Ovary (tissue), 9 donors: ENCODE data around the gene RYR3. TPM values are rescaled to one million over a fixed set of nuclear protein-coding genes. Genes with fewer than 3 reads are reported as not detected.

Experiments used
- DNase-seq, 5 donors: peaks; one replicate each; pipeline ENCODE4 v3.0.0-alpha.2; 2019 to 2020
- H3K27ac ChIP-seq, 2 donors: fragments of 200-600 bp; one replicate each; pipeline versions ENCODE4 v1.5.1 to v1.8.0; 2019 to 2022
- H3K27me3 ChIP-seq: fragments of 200-600 bp; one replicate; pipeline ENCODE4 v1.8.0; 2022
- H3K36me3 ChIP-seq: fragments of 200-600 bp; sonication (generic); one replicate; pipeline ENCODE4 v1.5.1; 2019
- H3K4me1 ChIP-seq: one replicate; pipeline ENCODE4 v1.8.1; 2013; ENCODE audit warnings: mild to moderate bottlenecking, moderate library complexity; ENCODE audit not compliant: insufficient read depth
- H3K4me3 ChIP-seq: fragments of 200-600 bp; sonication (generic); one replicate; pipeline ENCODE4 v1.5.1; 2017
- H3K9me3 ChIP-seq, 2 donors: fragments of 200-600 bp in 1 of 2; sonication (generic) in 1 of 2; one replicate each; pipeline versions ENCODE4 v1.5.1 to v1.8.1; 2013 to 2019; ENCODE audit warnings: mild to moderate bottlenecking in 1 of 2, moderate library complexity in 1 of 2
- EP300 ChIP-seq: sonication (generic); formaldehyde crosslinking; IDR thresholded peaks from one replicate; pipeline ENCODE4 v1.6.1; 2017; ENCODE audit warnings: antibody characterized with exemption
- POLR2A ChIP-seq: fragments of 450-650 bp; IDR thresholded peaks from one replicate; pipeline ENCODE4 v1.6.1; 2017; ENCODE audit warnings: antibody characterized with exemption, mild to moderate bottlenecking, moderate library complexity
- WGBS, 3 donors: extraction: QIAGEN DNeasy Blood & Tissue Kit in 1 of 3; methylation state at CpG; one replicate each; pipeline versions ENCODE4 v1.1.5 to v1.1.7; 2013 to 2017; 5-methylcytosine and 5-hydroxymethylcytosine counted together
- intact Hi-C, 4 donors: fragments of 100-400 bp; cut with DNase I; formaldehyde crosslinking; loops; one replicate each; pipeline versions ENCODE4 v1.11.0 to v1.15.1; 2022 to 2023
- polyA plus RNA-seq, 2 donors: library from polyadenylated mRNA; stranded (reverse); fragments of 200-250 nt in 1 of 2; fragments of 350-450 nt in 1 of 2; fragmentation: Illumina TruSeq in 1 of 2; extraction: RNeasy Lipid Tissue Mini Kit (QIAGEN cat#74804) in 1 of 2; gene quantifications; one replicate each; pipeline ENCODE4 v1.2.3, GENCODE V29; 2013 to 2014
- total RNA-seq, 7 donors: library from RNA; depleted of rRNA in 2 of 7; stranded (reverse); fragments of >200 nt in 2 of 7; fragmentation: NEBNext Ultra II Directional in 3 of 7; extraction: Animal tissue kit (Norgen Biotek cat#: 25700) in 3 of 7; gene quantifications; one replicate each; pipeline versions ENCODE4 v1.1.0 to v1.2.4, GENCODE V29; 2016 to 2023
- TF ChIP-seq, protein P1 (sequence below), 3 donors: fragments of 450-650 bp in 2 of 3; fragments of 200-600 bp in 1 of 3; IDR thresholded peaks; one replicate each; pipeline versions ENCODE4 v1.5.1 to v1.8.0; 2016 to 2022; ENCODE audit warnings: antibody characterized with exemption in 3 of 3, mild to moderate bottlenecking in 1 of 3
- donor health status: DM: no; HTN: no; CAD: no; lungs with moderate emphysema.
- donor health status: DM: no; HTN: no; CAD: no.
- donor health status: Bipolar disorder and iron deficiency.
- donor health status: DM: yes; HTN: yes; CAD: no.
- donor health status: DM: no; HTN: no; CAD: no.
- donor health status: DM: yes; HTN: yes; CAD: no.

The RYR3 gene
- total and polyA plus RNA-seq, 9 donors, result 0.52 to 6.0 (median 0.96) TPM

DNA sequence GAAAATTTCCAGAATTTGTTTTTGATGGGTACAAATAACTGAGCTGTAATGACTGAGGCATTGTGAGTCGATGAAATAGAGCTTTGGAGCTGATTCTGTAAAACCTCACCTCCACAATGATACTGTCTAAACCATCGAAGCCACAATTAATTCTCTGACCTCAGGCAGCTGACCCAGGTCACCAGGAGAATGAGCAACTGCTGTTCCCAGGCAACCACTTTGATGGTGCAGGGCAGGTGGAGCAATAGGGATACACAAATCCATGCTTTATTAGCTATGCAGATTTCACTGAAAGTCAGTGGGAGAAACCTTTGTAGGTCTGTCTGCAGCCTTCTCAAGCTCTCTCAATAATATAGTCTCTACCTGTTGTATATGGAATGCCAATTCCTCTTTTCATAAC is 204.4 kb downstream of the RYR3 start:
- intact Hi-C loops, result no loop called here
- H3K9me3 ChIP-seq, result no peaks in the 10 kb centered on the region
- no peak overlapping the region for H3K27ac ChIP-seq
- no peaks in the 10 kb centered on the region for H3K4me1 ChIP-seq
- no peak for DNase-seq
- H3K36me3 ChIP-seq, result no peaks in the 10 kb centered on the region
- no peaks in the 10 kb centered on the region for H3K27me3 ChIP-seq
- no peak overlapping the region for H3K4me3 ChIP-seq
- 61 to 78% (median 64%) methylated on average over 2 of the region's 2 CpGs for WGBS, 3 donors
- TF ChIP-seq EP300 (no peak), POLR2A (no peak)
- TF ChIP-seq, protein P1, sequence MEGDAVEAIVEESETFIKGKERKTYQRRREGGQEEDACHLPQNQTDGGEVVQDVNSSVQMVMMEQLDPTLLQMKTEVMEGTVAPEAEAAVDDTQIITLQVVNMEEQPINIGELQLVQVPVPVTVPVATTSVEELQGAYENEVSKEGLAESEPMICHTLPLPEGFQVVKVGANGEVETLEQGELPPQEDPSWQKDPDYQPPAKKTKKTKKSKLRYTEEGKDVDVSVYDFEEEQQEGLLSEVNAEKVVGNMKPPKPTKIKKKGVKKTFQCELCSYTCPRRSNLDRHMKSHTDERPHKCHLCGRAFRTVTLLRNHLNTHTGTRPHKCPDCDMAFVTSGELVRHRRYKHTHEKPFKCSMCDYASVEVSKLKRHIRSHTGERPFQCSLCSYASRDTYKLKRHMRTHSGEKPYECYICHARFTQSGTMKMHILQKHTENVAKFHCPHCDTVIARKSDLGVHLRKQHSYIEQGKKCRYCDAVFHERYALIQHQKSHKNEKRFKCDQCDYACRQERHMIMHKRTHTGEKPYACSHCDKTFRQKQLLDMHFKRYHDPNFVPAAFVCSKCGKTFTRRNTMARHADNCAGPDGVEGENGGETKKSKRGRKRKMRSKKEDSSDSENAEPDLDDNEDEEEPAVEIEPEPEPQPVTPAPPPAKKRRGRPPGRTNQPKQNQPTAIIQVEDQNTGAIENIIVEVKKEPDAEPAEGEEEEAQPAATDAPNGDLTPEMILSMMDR (IDR thresholded peaks at IDR 0.05), result no peak

DNA sequence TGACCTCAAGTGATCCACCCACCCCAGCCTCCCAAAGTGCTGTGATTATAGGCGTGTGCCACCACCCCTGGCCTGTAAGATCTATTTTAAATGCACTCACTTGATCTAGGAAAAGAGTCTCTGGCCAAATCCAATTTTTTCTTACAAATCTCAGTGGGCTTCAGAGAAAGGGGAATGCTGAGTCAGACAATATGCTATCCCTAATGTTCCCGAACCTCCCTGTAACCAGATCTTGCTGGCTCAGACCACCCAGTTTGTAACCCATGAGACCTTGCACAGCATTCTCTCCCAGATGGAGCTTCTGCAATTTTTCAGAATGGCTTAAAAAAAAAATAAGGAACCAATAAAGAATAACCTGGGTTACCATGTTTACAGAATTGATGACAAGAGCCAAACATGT is 205.8 kb downstream of the RYR3 start:
- H3K27me3 ChIP-seq, result no peaks in the 10 kb centered on the region
- DNase-seq, result no peak
- intact Hi-C loops, result no loop called here
- WGBS, 3 donors, result 38 to 63% (median 49%) methylated on average over 2 of the region's 2 CpGs
- no peaks in the 10 kb centered on the region for H3K9me3 ChIP-seq
- TF ChIP-seq EP300, result no peak
- TF ChIP-seq, protein P1 (IDR thresholded peaks at IDR 0.05), result no peak
- no peak for TF ChIP-seq POLR2A
- no peaks in the 10 kb centered on the region for H3K36me3 ChIP-seq
- no peaks in the 10 kb centered on the region for H3K4me1 ChIP-seq
- no peak overlapping the region for H3K4me3 ChIP-seq
- no peak overlapping the region for H3K27ac ChIP-seq

DNA sequence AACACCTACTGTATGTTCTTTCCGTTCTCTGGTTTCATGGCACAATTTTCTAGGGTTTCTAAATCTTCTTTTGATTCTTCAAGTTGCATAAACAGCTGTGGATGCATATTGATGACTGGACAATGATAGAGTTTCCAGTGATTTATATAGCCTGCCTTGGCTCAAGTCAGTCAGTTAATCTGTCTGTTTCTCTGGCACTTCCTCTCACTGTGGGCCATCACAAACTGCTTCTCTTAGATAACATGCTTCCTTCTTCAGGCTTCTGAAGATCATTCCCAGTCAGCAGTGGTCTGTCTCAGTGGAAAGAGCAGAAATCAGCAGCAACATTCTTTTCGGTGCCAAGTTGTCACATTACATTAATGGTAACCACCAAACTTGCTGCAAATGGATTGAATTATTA is 207.2 kb downstream of the RYR3 start:
- TF ChIP-seq, protein P1 (IDR thresholded peaks at IDR 0.05), result no peak
- TF ChIP-seq EP300, result no peak
- TF ChIP-seq POLR2A, result no peak
- no peaks in the 10 kb centered on the region for H3K4me1 ChIP-seq
- 53 to 80% (median 80%) methylated on average over 2 of the region's 2 CpGs for WGBS, 3 donors
- intact Hi-C loops, result no loop called here
- no peaks in the 10 kb centered on the region for H3K27me3 ChIP-seq
- no peaks in the 10 kb centered on the region for H3K9me3 ChIP-seq
- H3K4me3 ChIP-seq, result no peak overlapping the region
- H3K27ac ChIP-seq, result no peak overlapping the region
- H3K36me3 ChIP-seq, result no peaks in the 10 kb centered on the region
- DNase-seq, result no peak

DNA sequence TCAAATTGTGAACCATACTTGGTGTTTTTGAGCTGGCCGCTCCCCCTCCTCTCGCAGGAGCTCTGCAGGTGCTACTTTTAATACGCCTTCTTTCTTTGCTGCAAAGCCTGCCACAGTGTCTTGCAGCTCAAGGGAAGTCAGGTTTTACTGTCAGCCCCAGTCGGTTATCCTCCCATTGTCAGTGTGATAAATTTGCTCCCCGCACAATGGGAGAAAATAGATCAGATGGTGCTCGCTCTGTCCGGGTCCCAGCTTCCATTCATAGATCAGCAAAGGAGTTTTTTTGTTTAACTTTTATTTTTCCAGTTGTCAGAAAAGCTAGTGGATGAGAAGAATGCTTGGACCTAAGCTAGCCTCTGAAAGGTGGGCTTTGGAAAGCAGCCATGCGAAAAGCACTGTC is 207.7 kb downstream of the RYR3 start:
- DNase-seq, result no peak
- Histone ChIP-seq H3K27me3 (no peaks in the 10 kb centered on the region), H3K4me3 (no peak overlapping the region), H3K36me3 (no peaks in the 10 kb centered on the region), H3K4me1 (no peaks in the 10 kb centered on the region), H3K27ac (no peak overlapping the region), H3K9me3 (no peaks in the 10 kb centered on the region)
- 47 to 61% (median 53%) methylated on average over 8 of the region's 8 CpGs for WGBS, 3 donors
- TF ChIP-seq, protein P1 (IDR thresholded peaks at IDR 0.05), result no peak
- no peak for TF ChIP-seq EP300
- TF ChIP-seq POLR2A, result no peak
- intact Hi-C loops, result no loop called here
